ENCODE data around the gene ZNF841. TPM values are rescaled to one million over a fixed set of nuclear protein-coding genes. Genes with fewer than 3 reads are reported as not detected.

ZNF841 gene
- total RNA-seq, 1 experiment from 2014 or later = 0.10 TPM

GRCh38 chr19:52094526-52095130 lies 937 bp downstream of the ZNF841 start (continued):
- TF ChIP-seq, protein P1, sequence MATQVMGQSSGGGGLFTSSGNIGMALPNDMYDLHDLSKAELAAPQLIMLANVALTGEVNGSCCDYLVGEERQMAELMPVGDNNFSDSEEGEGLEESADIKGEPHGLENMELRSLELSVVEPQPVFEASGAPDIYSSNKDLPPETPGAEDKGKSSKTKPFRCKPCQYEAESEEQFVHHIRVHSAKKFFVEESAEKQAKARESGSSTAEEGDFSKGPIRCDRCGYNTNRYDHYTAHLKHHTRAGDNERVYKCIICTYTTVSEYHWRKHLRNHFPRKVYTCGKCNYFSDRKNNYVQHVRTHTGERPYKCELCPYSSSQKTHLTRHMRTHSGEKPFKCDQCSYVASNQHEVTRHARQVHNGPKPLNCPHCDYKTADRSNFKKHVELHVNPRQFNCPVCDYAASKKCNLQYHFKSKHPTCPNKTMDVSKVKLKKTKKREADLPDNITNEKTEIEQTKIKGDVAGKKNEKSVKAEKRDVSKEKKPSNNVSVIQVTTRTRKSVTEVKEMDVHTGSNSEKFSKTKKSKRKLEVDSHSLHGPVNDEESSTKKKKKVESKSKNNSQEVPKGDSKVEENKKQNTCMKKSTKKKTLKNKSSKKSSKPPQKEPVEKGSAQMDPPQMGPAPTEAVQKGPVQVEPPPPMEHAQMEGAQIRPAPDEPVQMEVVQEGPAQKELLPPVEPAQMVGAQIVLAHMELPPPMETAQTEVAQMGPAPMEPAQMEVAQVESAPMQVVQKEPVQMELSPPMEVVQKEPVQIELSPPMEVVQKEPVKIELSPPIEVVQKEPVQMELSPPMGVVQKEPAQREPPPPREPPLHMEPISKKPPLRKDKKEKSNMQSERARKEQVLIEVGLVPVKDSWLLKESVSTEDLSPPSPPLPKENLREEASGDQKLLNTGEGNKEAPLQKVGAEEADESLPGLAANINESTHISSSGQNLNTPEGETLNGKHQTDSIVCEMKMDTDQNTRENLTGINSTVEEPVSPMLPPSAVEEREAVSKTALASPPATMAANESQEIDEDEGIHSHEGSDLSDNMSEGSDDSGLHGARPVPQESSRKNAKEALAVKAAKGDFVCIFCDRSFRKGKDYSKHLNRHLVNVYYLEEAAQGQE (IDR thresholded peaks at IDR 0.05; ENCODE audit: low read depth) = no peak
- TF ChIP-seq POLR2A (IDR thresholded peaks at IDR 0.05; ENCODE audit: borderline replicate concordance, extremely low read depth, insufficient read depth, insufficient read length) = no peak

- Histone ChIP-seq H3K4me1 (ENCODE audit: control insufficient read depth in 1 of 2, insufficient read depth in 2 of 2, low read length in 2 of 2) (no peaks in the 10 kb centered on the region), H3K9me2 (ENCODE audit: insufficient read depth) (no peaks in the 10 kb centered on the region), H3K4me3 (replicated peaks in 1 of 2; ENCODE audit: low read depth in 1 of 2, low read length in 2 of 2) (no peak overlapping the region), H3K9me3 (ENCODE audit: control insufficient read depth in 1 of 2, insufficient read depth in 1 of 2, low read depth in 1 of 2, low read length in 2 of 2) (peaks cover 11 to 15% of the 10 kb centered on the region in 2 experiments; a peak in 2 of 4 replicates), H4K20me1 (ENCODE audit: insufficient read depth) (no peaks in the 10 kb centered on the region), H3K27me3 (ENCODE audit: insufficient read depth, low read length) (no peaks in the 10 kb centered on the region), H3K27ac (ENCODE audit: low read depth, low read length) (no peak overlapping the region), H3K79me2 (ENCODE audit: insufficient read depth, low read length) (no peaks in the 10 kb centered on the region), H2AFZ (ENCODE audit: low read depth, low read length, poor library complexity, severe bottlenecking) (no peak overlapping the region), H3K4me2 (ENCODE audit: low read length) (no peak overlapping the region), H3K9ac (ENCODE audit: low read length) (no peak overlapping the region), H3K36me3 (ENCODE audit: control insufficient read depth in 1 of 2, insufficient read depth in 2 of 2, low read length in 2 of 2) (no peaks in the 10 kb centered on the region)
- CTCF ChIA-PET = no interaction called here
- no TSS peak for BruUV-seq (replicated peaks)
- RAD21 ChIA-PET (ENCODE audit: low non-redundant PET in 1 of 2, low total read pairs in 2 of 2, uncharacterized antibody in 2 of 2, unreplicated experiment in 2 of 2) = no interaction called here
- DNase-seq (ENCODE audit: low read depth, low spot score) = no peak
- POLR2A ChIA-PET = no interaction called here
- TF ChIP-seq CTCF (IDR thresholded peaks at IDR 0.05 in 2 of 3, conservative IDR thresholded peaks at IDR 0.05 in 1 of 3; ENCODE audit: borderline replicate concordance in 1 of 3, insufficient read depth in 1 of 3, low read depth in 2 of 3, low read length in 2 of 3) (no peak), EZH2 (IDR thresholded peaks at IDR 0.05) (no peak), SRF (IDR thresholded peaks at IDR 0.05; ENCODE audit: low read depth) (no peak), JUND (IDR thresholded peaks at IDR 0.05) (no peak), ATF3 (IDR thresholded peaks at IDR 0.05) (no peak), EZH2phosphoT487 (IDR thresholded peaks at IDR 0.05; ENCODE audit: borderline replicate concordance) (no peak), TCF7L2 (IDR thresholded peaks at IDR 0.05; ENCODE audit: borderline replicate concordance, extremely low read depth, insufficient read depth, insufficient read length) (no peak), YY1 (IDR thresholded peaks at IDR 0.05; ENCODE audit: extremely low read depth, insufficient replicate concordance, low read depth, low read length) (no peak), CBX3 (IDR thresholded peaks at IDR 0.05; ENCODE audit: low read depth) (no peak), CEBPB (IDR thresholded peaks at IDR 0.05; ENCODE audit: low read depth) (no peak)
- TF ChIP-seq, protein P1 (IDR thresholded peaks at IDR 0.05; ENCODE audit: low read depth) = no peak
- intact Hi-C loops (cut with micrococcal nuclease) = no loop called here
- ATAC-seq = no peak
Measured at GRCh38 chr19:52086481-52086880, 9.1 kb downstream of the ZNF841 start.
